Testis (tissue), 3 donors: ENCODE data around the gene TEX101. TPM values are rescaled to one million over a fixed set of nuclear protein-coding genes. Genes with fewer than 3 reads are reported as not detected.
"Not testable (repeated sequence)": the region's sequence is repeated elsewhere in the genome, so short reads cannot be mapped to it uniquely, and the experiment has no call there.

Experiments
- DNase-seq: peaks from one replicate; pipeline ENCODE4 v3.0.0-alpha.2; 2019
- H3K27ac ChIP-seq, 2 donors: fragments of 200-600 bp; sonication (generic); one replicate each; pipeline ENCODE4 v1.5.1; 2019
- H3K27me3 ChIP-seq: fragments of 200-600 bp; sonication (generic); one replicate; pipeline ENCODE4 v1.5.1; 2019
- H3K36me3 ChIP-seq: fragments of 200-600 bp; sonication (generic); one replicate; pipeline ENCODE4 v1.5.1; 2017; ENCODE audit warnings: low read depth; ENCODE audit errors: missing control alignments
- H3K4me1 ChIP-seq: fragments of 200-600 bp; sonication (generic); one replicate; pipeline ENCODE4 v1.5.1; 2019
- H3K4me3 ChIP-seq, 2 donors: fragments of 200-600 bp; sonication (generic); one replicate each; pipeline ENCODE4 v1.5.1; 2017 to 2019
- H3K9me3 ChIP-seq: fragments of 200-600 bp; sonication (generic); one replicate; pipeline ENCODE4 v1.5.1; 2017
- CTCF ChIP-seq, 3 experiments: fragments of 450-650 bp in 2 of 3; fragments of 200-600 bp in 1 of 3; sonication (generic) in 1 of 3; IDR thresholded peaks; one replicate each; pipeline ENCODE4 v1.5.1; 2016 to 2019; ENCODE audit warnings: antibody characterized with exemption in 3 of 3, mild to moderate bottlenecking in 2 of 3, moderate library complexity in 1 of 3
- POLR2A ChIP-seq: fragments of 450-650 bp; IDR thresholded peaks from one replicate; pipeline ENCODE4 v1.6.1; 2017; ENCODE audit warnings: antibody characterized with exemption, mild to moderate bottlenecking, moderate library complexity
- WGBS, 2 donors: methylation state at CpG; one replicate each; pipeline ENCODE4 v1.1.5; 2018; 5-methylcytosine and 5-hydroxymethylcytosine counted together
- intact Hi-C: fragments of 100-400 bp; cut with DNase I; formaldehyde crosslinking; loops from one replicate; pipeline ENCODE4 v1.15.1; 2023; ENCODE audit warnings: low total_unique reads
- polyA plus RNA-seq: library from polyadenylated mRNA; stranded (reverse); fragments of 350-450 nt; fragmentation: Illumina TruSeq; extraction: RNeasy Lipid Tissue Mini Kit (QIAGEN cat#74804); gene quantifications from one replicate; pipeline ENCODE4 v1.2.3, GENCODE V29; 2014; ENCODE audit warnings: low read depth, low replicate concordance; ENCODE audit not compliant: insufficient read depth
- total RNA-seq, 2 donors: library from RNA; depleted of rRNA; stranded (reverse); fragments of >200 nt; gene quantifications; one replicate each; pipeline ENCODE4 v1.2.3, GENCODE V29; 2016

Gene TEX101
- total and polyA plus RNA-seq, 3 donors from 2014 or later: 73.1 to 231 (median 93.3) TPM

GRCh38 chr19:43433358-43433673, 18.6 kb downstream of the TEX101 start:
- no peaks in the 10 kb centered on the region for H3K27me3 ChIP-seq
- no peaks in the 10 kb centered on the region for H3K9me3 ChIP-seq
- no peak overlapping the region for H3K27ac ChIP-seq
- intact Hi-C loops: no loop called here
- 78 to 93% methylated on average over 2 of the region's 2 CpGs for WGBS, 2 donors
- no peak for DNase-seq
- TF ChIP-seq POLR2A: no peak
- no peak for TF ChIP-seq CTCF (IDR thresholded peaks at IDR 0.05)
- H3K4me1 ChIP-seq: no peaks in the 10 kb centered on the region
- no peaks in the 10 kb centered on the region for H3K36me3 ChIP-seq
- no peak overlapping the region for H3K4me3 ChIP-seq

- Histone ChIP-seq H3K36me3 (no peaks in the 10 kb centered on the region), H3K27ac (no peak overlapping the region), H3K4me3 (no peak overlapping the region), H3K9me3 (no peaks in the 10 kb centered on the region), H3K27me3 (no peaks in the 10 kb centered on the region), H3K4me1 (no peaks in the 10 kb centered on the region)
- TF ChIP-seq POLR2A (no peak), CTCF (IDR thresholded peaks at IDR 0.05) (no peak)
- WGBS, 2 donors: 85 to 89% methylated on average over 6 of the region's 6 CpGs
- no peak for DNase-seq
- intact Hi-C loops: no loop called here
Measured at GRCh38 chr19:43433689-43434088, 19.0 kb downstream of the TEX101 start.

GRCh38 chr19:43435775-43436174, 21.1 kb downstream of the TEX101 start:
- DNase-seq: no peak
- WGBS, 2 donors: 80 to 90% methylated on average over 3 of the region's 3 CpGs
- TF ChIP-seq CTCF (IDR thresholded peaks at IDR 0.05) (no peak), POLR2A (no peak)
- intact Hi-C loops: no loop called here
- Histone ChIP-seq H3K4me3 (no peak overlapping the region), H3K27ac (no peak overlapping the region), H3K9me3 (no peaks in the 10 kb centered on the region), H3K27me3 (no peaks in the 10 kb centered on the region), H3K36me3 (no peaks in the 10 kb centered on the region), H3K4me1 (no peaks in the 10 kb centered on the region)

- H3K36me3 ChIP-seq, DNase-seq, H3K4me1 ChIP-seq, H3K9me3 ChIP-seq, H3K27ac ChIP-seq, H3K27me3 ChIP-seq, intact Hi-C loops: not testable (repeated sequence)
- whole genome bisulfite sequencing, 2 donors: 54 to 63% methylated on average over 11 of the region's 11 CpGs
- peak overlapping the region in 1 of 2 donors; percentile 34 for H3K4me3 ChIP-seq
Measured at GRCh38 chr19:43437284-43437683, 22.6 kb downstream of the TEX101 start.

- 46 to 72% methylated on average over 6 of the region's 6 CpGs for WGBS, 2 donors
- Histone ChIP-seq H3K4me3 (peak overlapping the region in 1 of 2 donors; percentile 34), H3K36me3 (no peaks in the 10 kb centered on the region), H3K9me3 (no peaks in the 10 kb centered on the region), H3K27ac (no peak overlapping the region), H3K27me3 (no peaks in the 10 kb centered on the region), H3K4me1 (no peaks in the 10 kb centered on the region)
- DNase-seq: no peak
- intact Hi-C loops: no loop called here
- no peak for TF ChIP-seq POLR2A
Measured at GRCh38 chr19:43437712-43438111, 23.0 kb downstream of the TEX101 start.

- no peaks in the 10 kb centered on the region for H3K9me3 ChIP-seq
- H3K4me3 ChIP-seq: no peak overlapping the region
- TF ChIP-seq CTCF (IDR thresholded peaks at IDR 0.05) (no peak), POLR2A (no peak)
- 45 to 55% methylated on average over 9 of the region's 9 CpGs for WGBS, 2 donors
- H3K27me3 ChIP-seq: no peaks in the 10 kb centered on the region
- no peaks in the 10 kb centered on the region for H3K36me3 ChIP-seq
- intact Hi-C loops: no loop called here
- no peak overlapping the region for H3K27ac ChIP-seq
- no peaks in the 10 kb centered on the region for H3K4me1 ChIP-seq
- no peak for DNase-seq
Measured at GRCh38 chr19:43438291-43439031, 23.8 kb downstream of the TEX101 start.
